PC-9 (cell line): ENCODE measurements around the gene BZW2. TPM values are rescaled to one million over a fixed set of nuclear protein-coding genes. Genes with fewer than 3 reads are reported as not detected.
A peak's percentile ranks its signal among the peaks of the same experiment; 100 is the strongest.

Experiments
- BruUV-seq: library from RNA; stranded (reverse); fragments of 400-500 nt; replicated peaks from 2 replicates; lab custom pipeline; 2021; lab: Mats Ljungman, UMichigan
- CTCF ChIA-PET: fragments of 300-600 bp; sonication (Branson Sonifier 250); formaldehyde crosslinking; loops from one replicate; lab custom pipeline; 2022; ENCODE audit warnings: antibody characterized with exemption; lab: Charles Lee
- POLR2A ChIA-PET: fragments of 300-600 bp; sonication (Branson Sonifier 250); formaldehyde crosslinking; loops from one replicate; lab custom pipeline; 2022; ENCODE audit warnings: antibody characterized with exemption; ENCODE audit not compliant: unreplicated experiment; lab: Charles Lee
- DNase-seq, 2 experiments: peaks; one replicate each; pipeline versions ENCODE4 v3.0.0 to v3.0.0-alpha.2; 2015 to 2022; ENCODE audit warnings: mixed read lengths in 1 of 2
- H2AFZ ChIP-seq: fragments of 200-600 bp; sonication (generic); 2 replicates; pipeline ENCODE4 v1.8.1; 2017; ENCODE audit warnings: antibody characterized with exemption
- H3F3A ChIP-seq: fragments of 200-600 bp; sonication (generic); 2 replicates; pipeline ENCODE4 v1.8.1; 2017; ENCODE audit warnings: antibody characterized with exemption, mild to moderate bottlenecking, low read depth; ENCODE audit not compliant: insufficient read depth
- H3K27ac ChIP-seq: fragments of 200-600 bp; sonication (generic); 2 replicates; pipeline ENCODE4 v1.6.1; 2016; ENCODE audit warnings: mixed run types
- H3K27me3 ChIP-seq: fragments of 200-600 bp; sonication (generic); 2 replicates; pipeline ENCODE4 v1.6.1; 2016; ENCODE audit warnings: low read depth, mixed run types; ENCODE audit not compliant: insufficient read depth
- H3K36me3 ChIP-seq: fragments of 200-600 bp; sonication (generic); 2 replicates; pipeline ENCODE4 v1.6.1; 2016; ENCODE audit warnings: low read depth, mixed run types
- H3K4me1 ChIP-seq: fragments of 200-600 bp; sonication (generic); replicated peaks from 2 replicates; pipeline ENCODE4 v1.6.1; 2016; ENCODE audit warnings: mixed run types; ENCODE audit not compliant: insufficient read depth
- H3K4me2 ChIP-seq: fragments of 200-600 bp; sonication (generic); 2 replicates; pipeline ENCODE4 v1.6.1; 2017; ENCODE audit warnings: mixed run types
- H3K4me3 ChIP-seq: fragments of 200-600 bp; sonication (generic); 2 replicates; pipeline ENCODE4 v1.6.1; 2016; ENCODE audit warnings: mixed run types
- H3K79me2 ChIP-seq: fragments of 200-600 bp; sonication (generic); 2 replicates; pipeline ENCODE4 v1.6.1; 2017; ENCODE audit warnings: low read depth, mixed run types
- H3K9me2 ChIP-seq: fragments of 200-600 bp; sonication (generic); 2 replicates; pipeline ENCODE4 v1.8.1; 2017; ENCODE audit warnings: mild to moderate bottlenecking; ENCODE audit not compliant: insufficient read depth
- H3K9me3 ChIP-seq: fragments of 200-600 bp; sonication (generic); 2 replicates; pipeline ENCODE4 v1.8.1; 2016; ENCODE audit warnings: low read depth; ENCODE audit not compliant: insufficient read depth
- H4K20me1 ChIP-seq: fragments of 200-600 bp; sonication (generic); 2 replicates; pipeline ENCODE4 v1.8.1; 2017; ENCODE audit not compliant: insufficient read depth
- CTCF ChIP-seq: fragments of 200-600 bp; sonication (generic); conservative IDR thresholded peaks from 2 replicates; pipeline ENCODE4 v1.6.1; 2017; ENCODE audit warnings: mixed run types, antibody characterized with exemption, mild to moderate bottlenecking, moderate library complexity
- EZH2 ChIP-seq: fragments of 200-600 bp; sonication (generic); IDR thresholded peaks from 2 replicates; pipeline ENCODE4 v1.8.0; 2017; ENCODE audit warnings: antibody characterized with exemption, low read depth
- intact Hi-C: fragments of 100-400 bp; cut with micrococcal nuclease; formaldehyde crosslinking; loops from one replicate; pipeline ENCODE4 v1.10.0; 2022; ENCODE audit not compliant: unreplicated experiment
- total RNA-seq: library from RNA; stranded (reverse); gene quantifications from 2 replicates; pipeline ENCODE4 v1.2.3, GENCODE V29; 2021

BZW2 gene
- total RNA-seq, 1 experiment from 2014 or later, result 93.7 TPM

DNA sequence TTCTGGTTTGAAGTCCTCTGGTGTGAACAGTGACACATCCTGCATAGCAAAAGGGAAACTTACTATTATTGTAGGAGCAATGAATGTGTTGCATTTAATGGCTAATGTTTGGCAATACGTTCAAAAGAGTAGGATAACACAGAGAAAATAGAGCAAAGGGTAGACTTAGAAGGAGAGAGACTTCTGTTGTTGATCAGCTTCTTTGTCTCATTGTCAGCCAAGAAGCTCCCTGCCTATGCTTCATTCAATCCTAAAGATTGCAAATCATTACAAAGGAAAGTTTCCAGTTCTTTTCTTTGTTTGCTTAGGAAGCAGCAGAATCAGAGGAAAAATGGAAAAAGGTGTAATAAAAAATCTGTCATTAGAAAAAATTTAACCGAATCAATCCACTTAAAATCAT is 99.7 kb downstream of the BZW2 start:
- no peaks in the 10 kb centered on the region for H3F3A ChIP-seq
- no TSS peak for BruUV-seq
- H2AFZ ChIP-seq, result no peak overlapping the region
- no peaks in the 10 kb centered on the region for H3K9me2 ChIP-seq
- DNase-seq, result no peak
- no peaks in the 10 kb centered on the region for H3K27me3 ChIP-seq
- H3K4me3 ChIP-seq, result no peak overlapping the region
- H4K20me1 ChIP-seq, result no peaks in the 10 kb centered on the region
- CTCF ChIA-PET, result no interaction called here
- no peaks in the 10 kb centered on the region for H3K36me3 ChIP-seq
- intact Hi-C loops, result no loop called here
- H3K4me2 ChIP-seq, result no peak overlapping the region
- H3K79me2 ChIP-seq, result no peaks in the 10 kb centered on the region
- no peak overlapping the region for H3K27ac ChIP-seq
- H3K9me3 ChIP-seq, result no peaks in the 10 kb centered on the region
- TF ChIP-seq CTCF (no peak), EZH2 (no peak)
- peaks cover 11% of the 10 kb centered on the region for H3K4me1 ChIP-seq
- POLR2A ChIA-PET, result no interaction called here

DNA sequence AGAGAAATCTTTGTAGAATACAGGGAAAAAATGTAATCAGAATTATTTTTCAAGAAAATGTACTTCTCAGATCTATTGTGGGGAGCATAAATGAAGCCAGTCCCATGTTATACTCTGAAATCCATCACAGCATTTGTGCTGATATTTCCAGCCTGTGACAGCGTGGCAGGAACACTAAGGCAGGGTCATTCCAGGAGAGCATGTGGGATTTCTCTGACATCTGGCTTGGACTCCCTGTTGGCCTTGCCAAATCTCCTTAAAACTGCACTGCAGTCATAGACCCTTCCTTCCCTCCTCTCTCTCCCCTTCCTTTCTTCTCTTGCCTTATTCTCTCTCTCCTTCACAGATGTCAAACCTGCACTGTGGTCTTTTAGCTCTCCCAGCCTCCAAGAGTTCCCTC is 101.1 kb downstream of the BZW2 start:
- CTCF ChIA-PET, result no interaction called here
- intact Hi-C loops, result no loop called here

DNA sequence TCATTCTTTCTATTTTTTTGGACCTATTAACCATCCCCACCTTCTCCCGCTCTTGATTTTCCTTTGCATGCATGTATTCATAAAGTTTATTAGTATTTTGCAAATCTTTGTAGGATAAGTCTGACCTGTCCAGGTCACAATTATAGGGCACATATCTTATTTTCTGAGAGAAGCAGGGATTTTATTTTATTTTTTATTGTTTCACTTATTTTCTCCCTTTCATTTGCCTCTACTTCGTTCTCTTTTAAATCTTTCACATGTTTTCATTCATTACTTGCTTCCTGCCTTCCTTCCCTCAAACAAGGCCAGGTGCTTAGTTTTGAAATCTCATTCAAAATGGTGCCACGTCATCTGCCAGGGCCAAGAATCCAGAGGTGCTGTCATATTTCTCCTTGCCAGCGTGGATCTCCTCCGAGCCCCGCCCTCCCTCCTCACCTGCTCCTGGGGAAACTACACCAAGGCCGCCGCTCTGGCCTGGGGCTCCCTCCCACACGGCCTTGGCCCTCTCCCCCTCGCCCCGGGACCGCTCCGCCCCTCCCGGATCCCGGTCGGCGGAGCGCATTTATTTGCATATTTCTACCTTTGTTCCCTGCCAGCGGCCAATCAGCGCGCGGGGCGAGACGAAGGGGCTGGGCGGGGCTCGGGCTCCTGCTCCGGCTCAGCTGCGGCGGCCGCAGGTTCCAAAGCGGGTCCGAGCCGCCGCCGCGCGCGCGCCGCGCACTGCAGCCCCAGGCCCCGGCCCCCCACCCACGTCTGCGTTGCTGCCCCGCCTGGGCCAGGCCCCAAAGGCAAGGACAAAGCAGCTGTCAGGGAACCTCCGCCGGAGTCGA is 107.3 kb downstream of the BZW2 start, which contains the start of gene TSPAN13:
TSS of gene TSPAN13 (plus strand) at position 654 of the 830 bp plus-strand sequence. CDS start 213 bp downstream, outside the sequence.
- no peaks in the 10 kb centered on the region for H3K27me3 ChIP-seq
- intact Hi-C loops, result loop anchor here (2.0 to 5.0 kb wide), 4 partner anchors 45 to 164 kb away; partner anchors contain the start of genes ANKMY2 and BZW2

More for the DNA sequence above, 101.1 kb downstream of the BZW2 start:
- DNase-seq, result no peak
- no TSS peak for BruUV-seq
- Histone ChIP-seq H3K36me3 (no peaks in the 10 kb centered on the region), H3K4me2 (no peak overlapping the region), H4K20me1 (no peaks in the 10 kb centered on the region), H3F3A (no peaks in the 10 kb centered on the region), H3K4me1 (peaks cover 11% of the 10 kb centered on the region), H3K9me3 (no peaks in the 10 kb centered on the region), H3K4me3 (no peak overlapping the region), H3K79me2 (no peaks in the 10 kb centered on the region), H3K27ac (no peak overlapping the region), H3K9me2 (no peaks in the 10 kb centered on the region), H2AFZ (no peak overlapping the region), H3K27me3 (no peaks in the 10 kb centered on the region)
- TF ChIP-seq CTCF, result no peak
- POLR2A ChIA-PET, result no interaction called here

More for the DNA sequence above, 107.3 kb downstream of the BZW2 start, which contains the start of gene TSPAN13:
- H3K27ac ChIP-seq, result peak within 1 kb of the TSS; percentile 60
- peak within 1 kb of the TSS; percentile 79 for H3K4me2 ChIP-seq
- no peaks in the 10 kb centered on the region for H3K9me2 ChIP-seq
- H3F3A ChIP-seq, result peaks cover 18% of the 10 kb centered on the region
- H3K4me3 ChIP-seq, result peak within 1 kb of the TSS; percentile 65
- ChIA-PET CTCF (interaction anchor here (0.5 to 1.2 kb wide), 3 partner anchors 22 to 655 kb away, joined by 3 to 14 read pairs (median 5); no protein-coding TSS in a partner anchor), POLR2A (interaction anchor here (0.6 kb wide), 1 partner anchor 1782 kb away, joined by 6 read pairs; no protein-coding TSS in a partner anchor)
- peaks cover 36% of the 10 kb centered on the region for H3K79me2 ChIP-seq
- H3K9me3 ChIP-seq, result no peaks in the 10 kb centered on the region
- no peaks in the 10 kb centered on the region for H3K36me3 ChIP-seq
- H3K4me1 ChIP-seq, result peaks cover 28% of the 10 kb centered on the region
- BruUV-seq, result no TSS peak
- DNase-seq, result peak; percentile 97 to 99
- no peaks in the 10 kb centered on the region for H4K20me1 ChIP-seq
- H2AFZ ChIP-seq, result peak within 1 kb of the TSS; percentile 87
- TF ChIP-seq CTCF (no peak), EZH2 (no peak)
